Prostate gland (tissue), 2 donors: ENCODE results near the gene MED12L. TPM values are rescaled to one million over a fixed set of nuclear protein-coding genes. Genes with fewer than 3 reads are reported as not detected.
"Not testable (repeated sequence)": the region's sequence is repeated elsewhere in the genome, so short reads cannot be mapped to it uniquely, and the experiment has no call there.

Source experiments
- DNase-seq: peaks from one replicate; pipeline ENCODE4 v3.0.0-alpha.2; 2019; ENCODE audit warnings: low spot score
- H3K27ac ChIP-seq, 2 donors: fragments of 200-600 bp; sonication (generic); 2 replicates each; pipeline ENCODE4 v1.5.1; 2017 to 2019
- H3K27me3 ChIP-seq: fragments of 200-600 bp; sonication (generic); replicated peaks from 2 replicates; pipeline ENCODE4 v1.5.1; 2019; ENCODE audit not compliant: insufficient read depth
- H3K36me3 ChIP-seq, 2 donors: fragments of 200-600 bp; sonication (generic); 1 replicate in 1 of 2; 2 replicates in 1 of 2; pipeline versions ENCODE4 v1.5.1 to v1.8.1; 2017 to 2019
- H3K4me1 ChIP-seq: fragments of 200-600 bp; sonication (generic); replicated peaks from 2 replicates; pipeline ENCODE4 v1.5.1; 2019
- H3K4me3 ChIP-seq, 2 donors: fragments of 200-600 bp; sonication (generic); 2 replicates each; pipeline ENCODE4 v1.5.1; 2017 to 2019
- H3K9me3 ChIP-seq: fragments of 200-600 bp; sonication (generic); 2 replicates; pipeline ENCODE4 v1.5.1; 2017
- CTCF ChIP-seq, 4 experiments: fragments of 200-600 bp in 2 of 4; fragments of 450-650 bp in 2 of 4; sonication (generic) in 2 of 4; IDR thresholded peaks; 1 replicate in 3 of 4; 2 replicates in 1 of 4; pipeline ENCODE4 v1.5.1; 2016 to 2019; ENCODE audit warnings: antibody characterized with exemption in 4 of 4, mild to moderate bottlenecking in 2 of 4, moderate library complexity in 2 of 4
- POLR2A ChIP-seq: fragments of 450-650 bp; IDR thresholded peaks from one replicate; pipeline ENCODE4 v1.6.1; 2016; ENCODE audit warnings: antibody characterized with exemption, mild to moderate bottlenecking
- POLR2AphosphoS5 ChIP-seq: sonication (generic); formaldehyde crosslinking; IDR thresholded peaks from one replicate; pipeline ENCODE4 v1.6.1; 2017; ENCODE audit warnings: antibody characterized with exemption
- WGBS: methylation state at CpG from one replicate; pipeline ENCODE4 v1.1.5; 2018; 5-methylcytosine and 5-hydroxymethylcytosine counted together
- intact Hi-C: fragments of 100-400 bp; cut with DNase I; formaldehyde crosslinking; loops from one replicate; pipeline ENCODE4 v1.14.2; 2022
- total RNA-seq, 2 donors: library from RNA; depleted of rRNA; stranded (reverse); fragments of >200 nt; gene quantifications; one replicate each; pipeline ENCODE4 v1.1.0, GENCODE V29; 2016

The MED12L gene
- total RNA-seq, 2 donors from 2014 or later, result 3.6 to 4.3 TPM

- H3K4me1 ChIP-seq, result no peaks in the 10 kb centered on the region
- DNase-seq, result no peak
- H3K27ac ChIP-seq, result no peak overlapping the region
- TF ChIP-seq POLR2A (no peak), CTCF (IDR thresholded peaks at IDR 0.05) (no peak), POLR2AphosphoS5 (no peak)
- no peaks in the 10 kb centered on the region for H3K27me3 ChIP-seq
- H3K36me3 ChIP-seq, result no peaks in the 10 kb centered on the region
- intact Hi-C loops, result loop anchor here (5.0 kb wide), 1 partner anchor 113 kb away; no protein-coding TSS in a partner anchor
- WGBS, result 93% methylated on average over 9 of the region's 9 CpGs
- H3K4me3 ChIP-seq, result no peak overlapping the region
- no peaks in the 10 kb centered on the region for H3K9me3 ChIP-seq
Measured at GRCh38 chr3:151169262-151169947, 83.9 kb downstream of the MED12L start.

- H3K36me3 ChIP-seq, H3K27ac ChIP-seq, H3K9me3 ChIP-seq, DNase-seq, H3K4me3 ChIP-seq, H3K27me3 ChIP-seq, H3K4me1 ChIP-seq: not testable (repeated sequence)
- intact Hi-C loops, result loop anchor here (5.0 kb wide), 1 partner anchor 112 kb away; no protein-coding TSS in a partner anchor
- WGBS, result 74% methylated on average over 9 of the region's 9 CpGs
Measured at GRCh38 chr3:151169948-151170679, 84.7 kb downstream of the MED12L start.

GRCh38 chr3:151171145-151171757, 85.8 kb downstream of the MED12L start:
- H3K4me1 ChIP-seq, result no peaks in the 10 kb centered on the region
- intact Hi-C loops, result no loop called here
- H3K27ac ChIP-seq, result no peak overlapping the region
- H3K36me3 ChIP-seq, result no peaks in the 10 kb centered on the region
- WGBS, result 36% methylated on average over 5 of the region's 5 CpGs
- H3K9me3 ChIP-seq, result no peaks in the 10 kb centered on the region
- H3K27me3 ChIP-seq, result no peaks in the 10 kb centered on the region
- no peak for TF ChIP-seq POLR2A
- no peak for TF ChIP-seq CTCF (IDR thresholded peaks at IDR 0.05)
- TF ChIP-seq POLR2AphosphoS5, result no peak
- no peak overlapping the region for H3K4me3 ChIP-seq
- DNase-seq, result no peak

GRCh38 chr3:151174351-151174750, 88.9 kb downstream of the MED12L start:
- TF ChIP-seq POLR2AphosphoS5 (no peak), CTCF (IDR thresholded peaks at IDR 0.05) (no peak)
- 72% methylated on average over 2 of the region's 2 CpGs for WGBS
- no peak for DNase-seq
- no peak overlapping the region for H3K27ac ChIP-seq
- no peak overlapping the region for H3K4me3 ChIP-seq
- H3K27me3 ChIP-seq, result no peaks in the 10 kb centered on the region
- no peaks in the 10 kb centered on the region for H3K4me1 ChIP-seq
- no peaks in the 10 kb centered on the region for H3K9me3 ChIP-seq
- intact Hi-C loops, result no loop called here
- H3K36me3 ChIP-seq, result no peaks in the 10 kb centered on the region

- no peak overlapping the region for H3K4me3 ChIP-seq
- intact Hi-C loops, result no loop called here
- H3K36me3 ChIP-seq, result no peaks in the 10 kb centered on the region
- H3K27me3 ChIP-seq, result no peaks in the 10 kb centered on the region
- H3K4me1 ChIP-seq, result no peaks in the 10 kb centered on the region
- TF ChIP-seq POLR2AphosphoS5 (no peak), POLR2A (no peak), CTCF (IDR thresholded peaks at IDR 0.05) (no peak)
- 96% methylated on average over 2 of the region's 2 CpGs for WGBS
- no peak for DNase-seq
- H3K9me3 ChIP-seq, result no peaks in the 10 kb centered on the region
- no peak overlapping the region for H3K27ac ChIP-seq
Measured at GRCh38 chr3:151175952-151176351, 90.5 kb downstream of the MED12L start.
